Upper lobe of left lung (tissue), 4 donors: ENCODE measurements around the gene MYO3B.

ENCODE experiments used
- CTCF ChIP-seq, 6 experiments: fragments of 450-650 bp in 4 of 6; fragments of 200-600 bp in 2 of 6; sonication (generic) in 2 of 6; IDR thresholded peaks; one replicate each; pipeline ENCODE4 v1.5.1; 2016 to 2019; ENCODE audit warnings: antibody characterized with exemption in 6 of 6
- EP300 ChIP-seq, 4 donors: sonication (generic); formaldehyde crosslinking; IDR thresholded peaks; one replicate each; pipeline ENCODE4 v1.5.1; 2017; ENCODE audit warnings: antibody characterized with exemption in 4 of 4, control low read depth in 2 of 4
- POLR2A ChIP-seq, 4 donors: fragments of 450-650 bp; IDR thresholded peaks; one replicate each; pipeline ENCODE4 v1.5.1; 2016 to 2017; ENCODE audit warnings: antibody characterized with exemption in 4 of 4, mild to moderate bottlenecking in 2 of 4
- POLR2AphosphoS5 ChIP-seq, 2 donors: sonication (generic); formaldehyde crosslinking; IDR thresholded peaks; one replicate each; pipeline ENCODE4 v1.5.1; 2017; ENCODE audit warnings: antibody characterized with exemption in 2 of 2

- no peak for TF ChIP-seq CTCF (IDR thresholded peaks at IDR 0.05)
- no peak for TF ChIP-seq POLR2A (IDR thresholded peaks at IDR 0.05)
- no peak for TF ChIP-seq EP300 (IDR thresholded peaks at IDR 0.05)
- no peak for TF ChIP-seq POLR2AphosphoS5 (IDR thresholded peaks at IDR 0.05)
These were observed 36.5 kb downstream of the MYO3B start for GRCh38 chr2:170214309-170214948.
